Vagina (tissue), 2 donors: Measurements from ENCODE around the gene SPAG16.

Experiments
- CTCF ChIP-seq, 3 experiments: fragments of 450-650 bp in 2 of 3; fragments of 200-600 bp in 1 of 3; sonication (generic) in 1 of 3; IDR thresholded peaks; one replicate each; pipeline ENCODE4 v1.5.1; 2017 to 2019; ENCODE audit warnings: antibody characterized with exemption in 3 of 3, mild to moderate bottlenecking in 2 of 3, moderate library complexity in 2 of 3
- POLR2A ChIP-seq, 2 donors: fragments of 450-650 bp; IDR thresholded peaks; one replicate each; pipeline ENCODE4 v1.6.1; 2017; ENCODE audit warnings: antibody characterized with exemption in 2 of 2, mild to moderate bottlenecking in 2 of 2, moderate library complexity in 2 of 2

- TF ChIP-seq CTCF (IDR thresholded peaks at IDR 0.05) = no peak
- TF ChIP-seq POLR2A (IDR thresholded peaks at IDR 0.05) = no peak
These were observed 1128.4 kb downstream of the SPAG16 start for GRCh38 chr2:214412679-214413078.
